NOMO-1 treated with DMSO at 0.1 percent for 48 hours (cell line): Measurements from ENCODE around the gene PYY.
"Not testable (repeated sequence)": the region's sequence is repeated elsewhere in the genome, so short reads cannot be mapped to it uniquely, and the experiment has no call there.

ENCODE experiments used
- DNase-seq: peaks from one replicate; lab custom pipeline; 2025; ENCODE audit not compliant: unreplicated experiment; lab: John Stamatoyannopoulos, UW

PYY gene

DNA sequence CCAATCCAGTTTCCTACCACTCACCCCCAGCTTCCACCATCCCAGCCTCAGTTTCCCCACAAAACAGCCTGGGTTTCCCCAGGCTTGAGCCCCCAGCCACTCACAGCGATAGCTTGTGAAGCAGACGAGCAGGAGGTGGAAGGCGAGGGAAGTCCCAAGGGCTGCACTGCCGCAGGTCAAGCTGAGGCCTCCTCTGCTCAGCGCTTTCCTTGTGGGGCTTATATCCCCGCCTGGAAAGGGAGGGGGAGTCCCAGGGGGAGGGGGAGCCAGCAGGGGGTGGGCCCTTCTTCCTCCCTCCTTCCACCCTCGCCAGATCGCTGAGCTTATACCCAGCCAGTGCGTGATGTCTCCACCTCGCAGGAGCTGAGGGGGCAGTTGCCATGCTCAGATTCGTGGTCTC is at the start of gene PYY:
Gene PYY (minus strand): TSS at position 195 of the 400 bp plus-strand sequence. CDS start 457 bp downstream, outside the sequence.
- no peak for DNase-seq

GRCh38 chr17:44002141-44002848 is 48.6 kb upstream of the PYY start:
- DNase-seq = no peak

GRCh38 chr17:44001461-44001920 is 47.8 kb upstream of the PYY start:
- no peak for DNase-seq

DNA sequence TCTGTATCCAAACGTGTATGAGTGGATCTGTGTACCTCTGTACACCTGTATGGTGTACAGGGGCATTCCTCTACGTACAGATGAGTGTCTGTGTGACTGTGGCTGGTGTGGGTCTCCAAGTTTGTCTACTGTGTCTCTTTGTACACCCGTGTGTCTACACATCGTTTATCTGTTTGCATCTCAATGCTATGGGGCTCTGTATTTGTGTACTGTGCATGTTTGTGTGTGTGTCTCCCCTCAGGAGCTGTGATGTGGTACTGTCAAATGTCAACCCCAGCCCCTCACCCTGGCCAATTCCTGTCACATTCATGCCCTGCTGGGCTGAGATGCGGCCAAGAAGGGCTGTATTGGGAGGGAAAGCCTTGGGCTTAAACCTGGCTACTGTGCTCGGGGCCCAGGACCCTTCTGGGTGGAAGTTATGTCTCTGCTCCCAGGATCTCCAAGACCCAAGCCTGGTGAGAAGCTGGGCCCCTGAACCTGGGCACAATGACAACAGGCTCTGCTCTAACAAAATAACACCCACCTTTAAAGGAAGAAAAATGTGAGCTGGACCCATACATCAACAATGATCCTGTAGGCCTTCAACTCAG is 47.2 kb upstream of the PYY start:
- no peak for DNase-seq

GRCh38 chr17:44000141-44000860 is 46.6 kb upstream of the PYY start:
- DNase-seq = no peak

- no peak for DNase-seq
These were observed 45.3 kb upstream of the PYY start for GRCh38 chr17:43999024-43999423.

- peak; percentile 57 for DNase-seq
These were observed 44.8 kb upstream of the PYY start for GRCh38 chr17:43998552-43998951.

DNA sequence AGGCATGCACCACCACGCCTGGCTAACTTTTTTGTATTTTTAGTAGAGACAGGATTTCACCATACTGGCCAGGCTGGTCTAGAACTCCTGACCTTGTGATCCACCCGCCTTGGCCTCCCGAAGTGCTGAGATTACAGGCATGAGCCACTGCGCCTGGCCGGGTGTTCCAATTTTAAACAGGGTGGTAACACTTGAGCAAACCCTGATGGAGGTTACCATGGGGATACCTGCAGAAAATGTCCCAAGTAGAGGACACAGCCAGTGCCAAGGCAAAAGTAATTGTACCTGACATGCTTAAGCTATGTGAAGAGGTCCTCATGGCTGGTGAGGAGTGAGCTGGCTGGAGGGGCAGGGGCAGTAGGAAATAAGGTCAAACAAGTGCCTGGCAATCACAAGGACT is 43.4 kb upstream of the PYY start:
- not testable (repeated sequence) for DNase-seq

DNA sequence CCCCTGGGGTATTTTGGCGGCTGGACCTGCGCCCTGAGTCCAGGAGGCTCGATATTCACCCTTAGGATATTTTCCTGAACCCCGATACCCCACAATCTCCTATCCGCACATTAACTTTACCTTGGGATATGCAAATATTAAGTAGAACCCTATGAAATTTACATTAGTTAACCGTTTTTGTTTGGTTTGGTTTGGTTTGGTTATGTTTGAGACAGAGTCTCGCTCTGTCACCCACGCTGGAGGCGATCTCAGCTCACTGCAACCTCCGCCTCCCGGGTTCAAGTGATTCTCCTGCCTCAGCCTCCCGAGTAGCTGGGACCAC is 41.4 kb upstream of the PYY start:
- DNase-seq = no peak

GRCh38 chr17:43994272-43995149 is 40.8 kb upstream of the PYY start:
- peak; percentile 43 for DNase-seq

GRCh38 chr17:43992641-43993040 is 38.9 kb upstream of the PYY start:
- no peak for DNase-seq

DNA sequence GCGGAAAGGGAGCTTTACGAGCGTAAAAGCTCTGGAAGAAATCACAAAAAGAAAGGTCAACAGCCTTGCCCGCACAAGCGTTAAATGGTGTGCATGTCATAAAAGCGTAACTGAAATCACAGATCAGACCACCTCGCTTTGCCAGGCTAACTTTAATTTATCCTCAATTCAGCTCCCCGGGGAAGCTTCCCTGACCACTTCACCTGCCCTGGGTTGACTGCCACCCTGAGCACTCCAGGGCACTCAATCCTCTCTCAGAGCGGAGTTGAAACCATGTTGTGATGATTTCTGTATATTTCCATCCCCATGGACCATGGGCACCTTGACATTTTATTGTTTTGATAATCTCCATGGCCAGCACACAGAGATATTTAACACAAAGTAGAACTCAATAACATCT is 34.6 kb upstream of the PYY start:
- DNase-seq = no peak

- no peak for DNase-seq
These were observed 33.6 kb upstream of the PYY start for GRCh38 chr17:43987131-43988021.

- DNase-seq = no peak
These were observed 32.7 kb upstream of the PYY start for GRCh38 chr17:43986225-43986981.

DNA sequence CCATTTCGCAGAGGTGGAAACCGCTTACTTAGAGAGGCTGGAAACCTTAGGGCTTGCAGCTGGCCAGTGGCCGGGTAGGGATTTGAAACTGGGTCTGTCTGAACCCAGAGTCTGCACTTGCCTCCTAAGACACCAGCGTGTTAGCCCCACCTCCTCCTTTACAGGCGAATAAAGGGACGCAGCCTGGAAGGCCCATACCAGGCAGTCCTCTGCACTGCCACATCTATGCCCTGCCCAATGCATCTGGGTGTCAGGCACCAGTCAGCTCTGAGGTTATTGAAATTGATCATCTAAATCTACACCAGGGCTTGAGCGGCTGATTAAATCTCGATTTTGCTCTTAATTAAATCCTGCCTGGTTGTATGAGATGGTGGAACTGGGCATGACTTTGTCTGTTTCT is 30.8 kb upstream of the PYY start:
- DNase-seq = no peak

- DNase-seq = no peak
These were observed 30.0 kb upstream of the PYY start for GRCh38 chr17:43983515-43984411.

DNA sequence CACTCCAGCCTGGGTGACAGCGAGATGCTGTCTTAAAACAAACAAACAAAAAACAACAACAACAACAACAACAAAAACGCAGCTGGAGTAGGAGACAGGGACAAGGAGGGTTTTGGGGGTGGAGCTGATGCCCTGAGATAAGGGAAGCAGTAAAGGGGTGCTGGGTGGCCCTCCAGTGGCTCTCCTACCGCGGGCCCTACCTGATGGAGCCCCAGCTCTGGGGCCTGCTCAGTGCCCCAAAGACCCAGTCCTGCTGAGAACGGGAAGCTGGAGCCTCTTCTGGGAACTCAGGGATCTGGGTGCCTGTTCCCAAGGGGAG is 29.4 kb upstream of the PYY start:
- no peak for DNase-seq

GRCh38 chr17:43982171-43982570 is 28.4 kb upstream of the PYY start:
- DNase-seq = no peak

DNA sequence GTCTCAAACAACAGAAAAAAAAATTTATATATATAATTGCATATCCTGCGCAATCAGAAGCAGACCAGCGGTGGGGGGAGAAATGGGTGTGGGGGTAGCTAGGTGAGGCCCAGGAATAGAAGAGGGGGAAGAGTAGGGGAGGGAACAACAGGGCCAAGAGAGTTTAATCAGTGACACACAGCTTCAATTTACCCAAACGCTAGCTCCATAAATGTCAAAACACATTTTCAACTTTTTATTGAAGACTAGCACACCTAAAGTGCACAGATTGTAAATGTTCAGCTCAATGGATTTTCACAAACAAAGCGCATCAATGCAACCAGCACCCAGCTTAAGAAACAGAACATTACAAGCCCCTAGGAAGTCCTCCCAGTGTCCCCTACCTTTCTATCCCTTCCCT is 25.9 kb upstream of the PYY start:
- no peak for DNase-seq
